C4-2B (cell line): ENCODE measurements around the gene GABRG3.

Experiments used
- CTCF ChIP-seq: fragments of 450-650 bp; conservative IDR thresholded peaks from 2 replicates; pipeline ENCODE4 v1.5.1; 2017; ENCODE audit warnings: mild to moderate bottlenecking
- ZFX ChIP-seq: fragments of 450-650 bp; IDR thresholded peaks from 2 replicates; pipeline ENCODE4 v1.6.1; 2017

DNA sequence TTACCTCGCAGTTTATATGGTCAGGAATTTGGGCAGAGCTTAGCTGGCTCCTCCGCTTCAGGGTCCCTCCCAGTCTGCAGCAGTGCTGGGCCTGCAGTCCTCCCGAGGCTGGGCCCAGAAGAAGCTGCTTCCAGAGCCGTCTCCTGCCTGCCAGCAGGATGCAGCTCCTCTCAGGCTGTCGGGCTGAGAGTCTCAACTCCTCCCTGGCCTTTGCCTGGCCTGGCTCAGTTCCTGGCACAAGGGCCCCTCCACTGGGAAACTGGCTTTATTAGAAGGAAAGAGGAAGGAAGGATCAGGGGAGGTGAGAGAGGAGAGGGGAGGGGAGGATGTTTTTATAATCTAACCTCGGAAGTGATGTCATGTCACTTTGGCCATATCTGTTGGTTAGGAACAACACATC, 72.8 kb downstream of the GABRG3 start:
- TF ChIP-seq CTCF, result no peak
- no peak for TF ChIP-seq ZFX
